Activated naive CD4-positive, alpha-beta T cell treated with anti-CD3 and anti-CD28 coated beads, Interleukin-2, amount 10 ng/mL, durations not matched to agents 7 days and 5 days (primary cell): ENCODE measurements around the gene DNMT3A.
"Not testable (repeated sequence)": the region's sequence is repeated elsewhere in the genome, so short reads cannot be mapped to it uniquely, and the experiment has no call there.

Experiments used
- CTCF ChIA-PET: fragments of 350-600 bp; sonication (Branson Sonifier 250); formaldehyde crosslinking; loops from one replicate; lab custom pipeline; 2021; ENCODE audit warnings: antibody characterized with exemption; lab: Charles Lee
- DNase-seq: peaks from one replicate; pipeline ENCODE4 v3.0.0-alpha.2; 2020
- H3K27ac Mint-ChIP-seq: one replicate; pipeline ENCODE4 v1.8.0; 2021; ENCODE audit warnings: mild to moderate bottlenecking, moderate library complexity, mixed read lengths
- H3K27me3 Mint-ChIP-seq: one replicate; pipeline ENCODE4 v1.8.0; 2021; ENCODE audit warnings: mild to moderate bottlenecking, mixed read lengths
- H3K36me3 Mint-ChIP-seq: one replicate; pipeline ENCODE4 v1.8.0; 2021; ENCODE audit warnings: mixed read lengths
- H3K4me1 Mint-ChIP-seq: one replicate; pipeline ENCODE4 v1.8.0; 2021; ENCODE audit warnings: mixed read lengths
- H3K4me3 Mint-ChIP-seq: one replicate; pipeline ENCODE4 v1.8.0; 2021; ENCODE audit warnings: mild to moderate bottlenecking, moderate library complexity, mixed read lengths
- H3K9me3 Mint-ChIP-seq: one replicate; pipeline ENCODE4 v1.8.0; 2021; ENCODE audit warnings: mixed read lengths

DNMT3A gene

GRCh38 chr2:25281941-25282340, 59.8 kb downstream of the DNMT3A start:
- H3K36me3 Mint-ChIP-seq = peaks cover 52% of the 10 kb centered on the region
- peaks cover 66% of the 10 kb centered on the region for H3K4me1 Mint-ChIP-seq
- H3K4me3 Mint-ChIP-seq = no peak overlapping the region
- DNase-seq = no peak
- no peak overlapping the region for H3K27ac Mint-ChIP-seq
- H3K9me3 Mint-ChIP-seq = no peaks in the 10 kb centered on the region
- CTCF ChIA-PET = interaction anchor here (0.6 kb wide), 1 partner anchor 20 kb away, joined by 3 read pairs; no protein-coding TSS in a partner anchor
- H3K27me3 Mint-ChIP-seq = no peaks in the 10 kb centered on the region

- H3K4me3 Mint-ChIP-seq = no peak overlapping the region
- no peak overlapping the region for H3K27ac Mint-ChIP-seq
- no peaks in the 10 kb centered on the region for H3K27me3 Mint-ChIP-seq
- peaks cover 50% of the 10 kb centered on the region for H3K36me3 Mint-ChIP-seq
- CTCF ChIA-PET = interaction anchor here (0.6 kb wide), 1 partner anchor 20 kb away, joined by 3 read pairs; no protein-coding TSS in a partner anchor
- no peaks in the 10 kb centered on the region for H3K9me3 Mint-ChIP-seq
- DNase-seq = no peak
- peaks cover 65% of the 10 kb centered on the region for H3K4me1 Mint-ChIP-seq
Observed at GRCh38 chr2:25281522-25281921, 60.2 kb downstream of the DNMT3A start.

GRCh38 chr2:25280051-25280687, 61.6 kb downstream of the DNMT3A start:
- Mint-ChIP-seq H3K4me3 (no peak overlapping the region), H3K36me3 (peaks cover 48% of the 10 kb centered on the region)
- CTCF ChIA-PET = interaction anchor here (1.4 to 4.6 kb wide), 3 partner anchors 13 to 271 kb away, joined by 3 to 36 read pairs (median 18); no protein-coding TSS in a partner anchor

GRCh38 chr2:25279091-25279651, 62.6 kb downstream of the DNMT3A start:
- Mint-ChIP-seq H3K36me3 (peaks cover 47% of the 10 kb centered on the region), H3K4me1 (peaks cover 68% of the 10 kb centered on the region), H3K27ac (peak overlapping the region; percentile 89), H3K4me3 (peak overlapping the region; percentile 33), H3K9me3 (no peaks in the 10 kb centered on the region), H3K27me3 (no peaks in the 10 kb centered on the region)
- peak; percentile 29 for DNase-seq
- CTCF ChIA-PET = interaction anchor here (0.6 to 4.6 kb wide), 7 partner anchors 7 to 272 kb away, joined by 3 to 36 read pairs (median 12); no protein-coding TSS in a partner anchor

More at GRCh38 chr2:25280051-25280687, 61.6 kb downstream of the DNMT3A start:
- H3K4me1 Mint-ChIP-seq = peaks cover 65% of the 10 kb centered on the region
- H3K9me3 Mint-ChIP-seq = no peaks in the 10 kb centered on the region
- no peak for DNase-seq
- H3K27ac Mint-ChIP-seq = peak overlapping the region; percentile 89
- no peaks in the 10 kb centered on the region for H3K27me3 Mint-ChIP-seq

GRCh38 chr2:25276569-25277465, 64.9 kb downstream of the DNMT3A start:
- H3K36me3 Mint-ChIP-seq = peaks cover 44% of the 10 kb centered on the region
- H3K9me3 Mint-ChIP-seq = no peaks in the 10 kb centered on the region
- CTCF ChIA-PET = interaction anchor here (0.6 to 4.6 kb wide), 20 partner anchors 8 to 244 kb away, joined by 3 to 36 read pairs (median 6); no protein-coding TSS in a partner anchor
- H3K4me1 Mint-ChIP-seq = peaks cover 86% of the 10 kb centered on the region
- H3K4me3 Mint-ChIP-seq = peak overlapping the region; percentile 49
- DNase-seq = peak; percentile 82
- peak overlapping the region; percentile 97 for H3K27ac Mint-ChIP-seq
- H3K27me3 Mint-ChIP-seq = no peaks in the 10 kb centered on the region

GRCh38 chr2:25275575-25275965, 66.2 kb downstream of the DNMT3A start:
- CTCF ChIA-PET = interaction anchor here (1.3 to 4.6 kb wide), 9 partner anchors 9 to 178 kb away, joined by 3 to 36 read pairs (median 8); no protein-coding TSS in a partner anchor
- no peaks in the 10 kb centered on the region for H3K27me3 Mint-ChIP-seq
- H3K4me3 Mint-ChIP-seq = no peak overlapping the region
- no peak for DNase-seq
- H3K4me1 Mint-ChIP-seq = peaks cover 80% of the 10 kb centered on the region
- H3K36me3 Mint-ChIP-seq = peaks cover 44% of the 10 kb centered on the region
- peak overlapping the region; percentile 97 for H3K27ac Mint-ChIP-seq
- H3K9me3 Mint-ChIP-seq = no peaks in the 10 kb centered on the region

GRCh38 chr2:25274868-25275574, 66.7 kb downstream of the DNMT3A start:
- H3K4me1 Mint-ChIP-seq = peaks cover 75% of the 10 kb centered on the region
- peak overlapping the region; percentile 97 for H3K27ac Mint-ChIP-seq
- H3K36me3 Mint-ChIP-seq = peaks cover 45% of the 10 kb centered on the region
- CTCF ChIA-PET = interaction anchor here (1.3 to 2.3 kb wide), 2 partner anchors 20 to 25 kb away, joined by 3 to 11 read pairs; no protein-coding TSS in a partner anchor
- H3K9me3 Mint-ChIP-seq = no peaks in the 10 kb centered on the region
- H3K27me3 Mint-ChIP-seq = no peaks in the 10 kb centered on the region
- H3K4me3 Mint-ChIP-seq = no peak overlapping the region
- DNase-seq = peak; percentile 65

GRCh38 chr2:25273985-25274535, 67.7 kb downstream of the DNMT3A start:
- CTCF ChIA-PET = interaction anchor here (0.7 to 2.3 kb wide), 12 partner anchors 12 to 292 kb away, joined by 3 to 11 read pairs (median 4); no protein-coding TSS in a partner anchor
- peaks cover 44% of the 10 kb centered on the region for H3K36me3 Mint-ChIP-seq
- peak; percentile 44 for DNase-seq
- no peaks in the 10 kb centered on the region for H3K9me3 Mint-ChIP-seq
- H3K4me3 Mint-ChIP-seq = peak overlapping the region; percentile 35
- H3K4me1 Mint-ChIP-seq = peaks cover 65% of the 10 kb centered on the region
- no peaks in the 10 kb centered on the region for H3K27me3 Mint-ChIP-seq
- H3K27ac Mint-ChIP-seq = peak overlapping the region; percentile 97

- H3K9me3 Mint-ChIP-seq, H3K4me3 Mint-ChIP-seq, DNase-seq, H3K27me3 Mint-ChIP-seq: not testable (repeated sequence)
- Mint-ChIP-seq H3K27ac (peak overlapping the region; percentile 97), H3K36me3 (peaks cover 45% of the 10 kb centered on the region), H3K4me1 (peaks cover 51% of the 10 kb centered on the region)
- CTCF ChIA-PET = interaction anchor here (1.0 to 2.3 kb wide), 6 partner anchors 10 to 336 kb away, joined by 3 to 11 read pairs (median 6); no protein-coding TSS in a partner anchor
Observed at GRCh38 chr2:25272705-25273104, 69.0 kb downstream of the DNMT3A start.

- Mint-ChIP-seq H3K27me3 (no peaks in the 10 kb centered on the region), H3K9me3 (no peaks in the 10 kb centered on the region), H3K4me1 (peaks cover 43% of the 10 kb centered on the region), H3K27ac (peak overlapping the region; percentile 16), H3K36me3 (peaks cover 50% of the 10 kb centered on the region), H3K4me3 (no peak overlapping the region)
- DNase-seq = no peak
- CTCF ChIA-PET = interaction anchor here (1.7 kb wide), 1 partner anchor 8 kb away, joined by 3 read pairs; no protein-coding TSS in a partner anchor
Observed at GRCh38 chr2:25270061-25270460, 71.7 kb downstream of the DNMT3A start.

GRCh38 chr2:25269233-25269632, 72.5 kb downstream of the DNMT3A start:
- H3K9me3 Mint-ChIP-seq = no peaks in the 10 kb centered on the region
- peaks cover 34% of the 10 kb centered on the region for H3K4me1 Mint-ChIP-seq
- H3K36me3 Mint-ChIP-seq = peaks cover 50% of the 10 kb centered on the region
- no peaks in the 10 kb centered on the region for H3K27me3 Mint-ChIP-seq
- CTCF ChIA-PET = interaction anchor here (1.7 kb wide), 1 partner anchor 9 kb away, joined by 3 read pairs; no protein-coding TSS in a partner anchor
- no peak overlapping the region for H3K4me3 Mint-ChIP-seq
- DNase-seq = no peak
- H3K27ac Mint-ChIP-seq = no peak overlapping the region

- Mint-ChIP-seq H3K36me3 (peaks cover 50% of the 10 kb centered on the region), H3K9me3 (no peaks in the 10 kb centered on the region), H3K27ac (no peak overlapping the region), H3K27me3 (no peaks in the 10 kb centered on the region), H3K4me1 (peaks cover 26% of the 10 kb centered on the region), H3K4me3 (no peak overlapping the region)
- DNase-seq = no peak
- CTCF ChIA-PET = interaction anchor here (1.0 to 1.2 kb wide), 2 partner anchors 9 kb away, joined by 3 to 6 read pairs; no protein-coding TSS in a partner anchor
Observed at GRCh38 chr2:25268139-25268538, 73.6 kb downstream of the DNMT3A start.

GRCh38 chr2:25266399-25266798, 75.3 kb downstream of the DNMT3A start:
- Mint-ChIP-seq H3K36me3 (peaks cover 53% of the 10 kb centered on the region), H3K9me3 (no peaks in the 10 kb centered on the region), H3K27me3 (no peaks in the 10 kb centered on the region), H3K4me3 (no peak overlapping the region), H3K4me1 (peaks cover 16% of the 10 kb centered on the region), H3K27ac (peak overlapping the region; percentile 13)
- no peak for DNase-seq
- CTCF ChIA-PET = no interaction called here
